Adrenal gland (tissue), 5 donors: ENCODE measurements around the gene ODR4.
"Not testable (repeated sequence)": the region's sequence is repeated elsewhere in the genome, so short reads cannot be mapped to it uniquely, and the experiment has no call there.

Source experiments
- CTCF ChIP-seq, 6 experiments: fragments of 450-650 bp in 4 of 6; fragments of 200-600 bp in 2 of 6; sonication (generic) in 1 of 6; IDR thresholded peaks; 1 replicate in 5 of 6; 2 replicates in 1 of 6; pipeline versions ENCODE4 v1.5.1 to v1.8.0; 2016 to 2021; ENCODE audit warnings: antibody characterized with exemption in 6 of 6, mild to moderate bottlenecking in 2 of 6, moderate library complexity in 1 of 6
- POLR2A ChIP-seq, 2 donors: fragments of 450-650 bp; IDR thresholded peaks; one replicate each; pipeline ENCODE4 v1.6.1; 2017; ENCODE audit warnings: antibody characterized with exemption in 2 of 2, mild to moderate bottlenecking in 2 of 2, moderate library complexity in 1 of 2
- donor health status: DM: no; HTN: no; CAD: no.

- TF ChIP-seq CTCF, POLR2A (IDR thresholded peaks at IDR 0.05): not testable (repeated sequence)
Measured at GRCh38 chr1:186459161-186459560, 83.5 kb downstream of the ODR4 start.
